PC-3 (cell line): ENCODE measurements around the gene COL6A2. TPM values are rescaled to one million over a fixed set of nuclear protein-coding genes. Genes with fewer than 3 reads are reported as not detected.

Experiments used
- ATAC-seq: fragments of 200-7000 bp; cut with Tn5 transposase; 2 replicates; pipeline ENCODE4 v1.9.1; 2020; ENCODE audit warnings: mild to moderate bottlenecking, moderate library complexity
- BruUV-seq: library from RNA; stranded (reverse); fragments of 400-500 nt; replicated peaks from 2 replicates; lab custom pipeline; 2021; lab: Mats Ljungman, UMichigan
- CTCF ChIA-PET: fragments of 300-600 bp; sonication (Branson Sonifier 250); formaldehyde crosslinking; loops from one replicate; lab custom pipeline; 2022; ENCODE audit warnings: antibody characterized with exemption; lab: Charles Lee
- POLR2A ChIA-PET: fragments of 300-600 bp; sonication (Branson Sonifier 250); formaldehyde crosslinking; loops from one replicate; lab custom pipeline; 2022; ENCODE audit warnings: antibody characterized with exemption; ENCODE audit not compliant: unreplicated experiment; lab: Charles Lee
- DNase-seq: peaks from one replicate; pipeline ENCODE4 v3.0.0-alpha.2; 2015
- H2AFZ ChIP-seq: fragments of 300-600 bp; sonication (generic); 2 replicates; pipeline ENCODE4 v1.6.0; 2016; ENCODE audit warnings: antibody characterized with exemption, low read length
- H3F3A ChIP-seq: fragments of 300-600 bp; sonication (generic); one replicate; pipeline ENCODE4 v1.6.0; 2017; ENCODE audit warnings: antibody characterized with exemption, low read length, control low read depth, mild to moderate bottlenecking; ENCODE audit not compliant: unreplicated experiment
- H3K27ac ChIP-seq: fragments of 300-600 bp; sonication (generic); 2 replicates; pipeline ENCODE4 v1.5.1; 2016; ENCODE audit warnings: mild to moderate bottlenecking, low read length
- H3K27me3 ChIP-seq: fragments of 300-600 bp; sonication (generic); 2 replicates; pipeline ENCODE4 v1.6.1; 2016; ENCODE audit warnings: low read length, mixed read lengths
- H3K36me3 ChIP-seq: fragments of 300-600 bp; sonication (generic); 2 replicates; pipeline ENCODE4 v1.6.1; 2016; ENCODE audit warnings: low read depth, mixed run types, low read length, mixed read lengths
- H3K4me1 ChIP-seq: fragments of 300-600 bp; sonication (generic); 2 replicates; pipeline ENCODE4 v1.5.1; 2016; ENCODE audit warnings: low read length; ENCODE audit not compliant: insufficient read depth
- H3K4me2 ChIP-seq: fragments of 300-600 bp; sonication (generic); 2 replicates; pipeline ENCODE4 v1.6.0; 2016; ENCODE audit warnings: low read length
- H3K4me3 ChIP-seq: fragments of 300-600 bp; sonication (generic); 2 replicates; pipeline ENCODE4 v1.5.1; 2016; ENCODE audit warnings: mild to moderate bottlenecking, low read length, mixed read lengths
- H3K79me2 ChIP-seq: fragments of 300-600 bp; sonication (generic); 2 replicates; pipeline ENCODE4 v1.6.1; 2017; ENCODE audit warnings: low read length, mixed read lengths
- H3K9ac ChIP-seq: fragments of 300-600 bp; sonication (generic); 2 replicates; pipeline ENCODE4 v1.6.0; 2016; ENCODE audit warnings: mild to moderate bottlenecking, low read length
- H3K9me2 ChIP-seq: fragments of 300-600 bp; sonication (generic); replicated peaks from 2 replicates; pipeline ENCODE4 v1.6.1; 2016; ENCODE audit warnings: mixed run types, low read length, mixed read lengths
- H3K9me3 ChIP-seq: fragments of 300-600 bp; sonication (generic); 2 replicates; pipeline ENCODE4 v1.6.1; 2016; ENCODE audit warnings: low read length, mixed read lengths
- H4K20me1 ChIP-seq: fragments of 300-600 bp; sonication (generic); 2 replicates; pipeline ENCODE4 v1.6.1; 2016; ENCODE audit warnings: low read length, mixed read lengths
- CTCF ChIP-seq: fragments of 300-600 bp; sonication (generic); conservative IDR thresholded peaks from 2 replicates; pipeline ENCODE4 v1.5.1; 2017; ENCODE audit warnings: antibody characterized with exemption, low read depth, mild to moderate bottlenecking, low read length
- EZH2 ChIP-seq: fragments of 300-600 bp; sonication (generic); IDR thresholded peaks from one replicate; pipeline ENCODE4 v1.6.1; 2017; ENCODE audit warnings: antibody characterized with exemption, mild to moderate bottlenecking, low read length; ENCODE audit not compliant: unreplicated experiment
- EZH2phosphoT487 ChIP-seq: fragments of 300-600 bp; sonication (generic); IDR thresholded peaks from 2 replicates; pipeline ENCODE4 v1.6.1; 2018; ENCODE audit warnings: mild to moderate bottlenecking, antibody characterized with exemption, low read length, borderline replicate concordance
- intact Hi-C: fragments of 100-400 bp; cut with micrococcal nuclease; formaldehyde crosslinking; loops from 2 replicates; pipeline ENCODE4 v1.9.0; 2023
- total RNA-seq: library from RNA; depleted of rRNA; stranded (reverse); fragments of >200 nt; gene quantifications from 2 replicates; pipeline ENCODE4 v1.2.3, GENCODE V29; 2014

The COL6A2 gene
- total RNA-seq, 1 experiment from 2014 or later: 521 TPM

GRCh38 chr21:46149205-46149901 lies 51.4 kb downstream of the COL6A2 start:
- no TSS peak for BruUV-seq
- Histone ChIP-seq H3K4me3 (no peak overlapping the region), H3K9me2 (no peaks in the 10 kb centered on the region), H3K79me2 (no peaks in the 10 kb centered on the region), H3K4me2 (no peak overlapping the region), H2AFZ (no peak overlapping the region), H3K27ac (no peak overlapping the region), H4K20me1 (no peaks in the 10 kb centered on the region), H3K27me3 (no peaks in the 10 kb centered on the region), H3K9ac (no peak overlapping the region), H3K9me3 (no peaks in the 10 kb centered on the region), H3K4me1 (0 out of 2 replicates have a peak, but pooled peaks cover 4% of the 10 kb centered on the region), H3K36me3 (no peaks in the 10 kb centered on the region), H3F3A (peaks cover 7% of the 10 kb centered on the region)
- DNase-seq: no peak
- no peak for ATAC-seq
- POLR2A ChIA-PET: no interaction called here
- intact Hi-C loops: loop anchor here (5.0 kb wide), 1 partner anchor 138 kb away; the partner anchor contains the start of genes MCM3AP and YBEY
- CTCF ChIA-PET: no interaction called here
- TF ChIP-seq EZH2phosphoT487: no peak

GRCh38 chr21:46150073-46150472 lies 52.2 kb downstream of the COL6A2 start:
- ATAC-seq: no peak
- no peak overlapping the region for H3K27ac ChIP-seq
- no TSS peak for BruUV-seq
- no peaks in the 10 kb centered on the region for H3K9me2 ChIP-seq
- H3K4me3 ChIP-seq: no peak overlapping the region
- H2AFZ ChIP-seq: no peak overlapping the region
- intact Hi-C loops: no loop called here
- POLR2A ChIA-PET: no interaction called here
- TF ChIP-seq CTCF (no peak), EZH2 (no peak), EZH2phosphoT487 (no peak)
- no peaks in the 10 kb centered on the region for H3K9me3 ChIP-seq
- 0 out of 2 replicates have a peak, but pooled peaks cover 4% of the 10 kb centered on the region for H3K4me1 ChIP-seq
- H3K4me2 ChIP-seq: no peak overlapping the region
- no peaks in the 10 kb centered on the region for H3K27me3 ChIP-seq
- no peaks in the 10 kb centered on the region for H3K36me3 ChIP-seq
- peaks cover 7% of the 10 kb centered on the region for H3F3A ChIP-seq
- no peaks in the 10 kb centered on the region for H3K79me2 ChIP-seq
- H3K9ac ChIP-seq: no peak overlapping the region
- H4K20me1 ChIP-seq: no peaks in the 10 kb centered on the region
- CTCF ChIA-PET: no interaction called here
- DNase-seq: no peak

- intact Hi-C loops: no loop called here
- POLR2A ChIA-PET: no interaction called here
- Histone ChIP-seq H4K20me1 (no peaks in the 10 kb centered on the region), H3K9ac (no peak overlapping the region), H3K27ac (no peak overlapping the region), H3K27me3 (no peaks in the 10 kb centered on the region), H3K9me3 (no peaks in the 10 kb centered on the region), H3K4me2 (no peak overlapping the region), H3K9me2 (no peaks in the 10 kb centered on the region), H3K4me1 (0 out of 2 replicates have a peak, but pooled peaks cover 4% of the 10 kb centered on the region), H3F3A (peaks cover 7% of the 10 kb centered on the region), H2AFZ (no peak overlapping the region), H3K4me3 (no peak overlapping the region), H3K79me2 (no peaks in the 10 kb centered on the region), H3K36me3 (no peaks in the 10 kb centered on the region)
- no TSS peak for BruUV-seq
- DNase-seq (no peak), ATAC-seq (no peak)
- TF ChIP-seq EZH2: no peak
- TF ChIP-seq EZH2phosphoT487: no peak
- TF ChIP-seq CTCF: no peak
- CTCF ChIA-PET: no interaction called here
Observed at GRCh38 chr21:46150491-46151121, 52.7 kb downstream of the COL6A2 start.
